HEK293T (cell line): Measurements from ENCODE around the gene NOL4L.
A peak's percentile ranks its signal among the peaks of the same experiment; 100 is the strongest.

ENCODE experiments used
- CTCF ChIA-PET: fragments of 350-600 bp; formaldehyde crosslinking; extraction: SDS; loops from one replicate; lab custom pipeline; 2021; ENCODE audit warnings: antibody characterized with exemption, inconsistent platforms; lab: Yijun Ruan, JAX
- POLR2A ChIA-PET: fragments of 350-600 bp; formaldehyde crosslinking; extraction: SDS; loops from one replicate; lab custom pipeline; 2020; ENCODE audit warnings: antibody characterized with exemption, inconsistent platforms; lab: Yijun Ruan, JAX
- DNase-seq: peaks from one replicate; pipeline ENCODE4 v3.0.0; 2012; ENCODE audit warnings: mixed read lengths; ENCODE audit errors: extremely low spot score
- ARNT ChIP-seq: fragments of 450-650 bp; IDR thresholded peaks from 2 replicates; pipeline ENCODE4 v1.6.1; 2017; ENCODE audit warnings: mild to moderate bottlenecking
- BHLHE40 ChIP-seq: fragments of 450-650 bp; IDR thresholded peaks from 2 replicates; pipeline ENCODE4 v1.6.1; 2016; ENCODE audit warnings: mild to moderate bottlenecking, moderate library complexity, borderline replicate concordance
- CTBP1 ChIP-seq: fragments of 450-650 bp; IDR thresholded peaks from 2 replicates; pipeline ENCODE4 v1.6.1; 2016; ENCODE audit warnings: borderline replicate concordance
- ELF4 ChIP-seq: fragments of 450-650 bp; IDR thresholded peaks from 2 replicates; pipeline ENCODE4 v1.6.1; 2017; ENCODE audit warnings: antibody characterized with exemption
- FOXA1 ChIP-seq: fragments of 450-650 bp; IDR thresholded peaks from 2 replicates; pipeline ENCODE4 v1.6.1; 2016; ENCODE audit warnings: mild to moderate bottlenecking
- FOXK2 ChIP-seq: fragments of 450-650 bp; IDR thresholded peaks from 2 replicates; pipeline ENCODE4 v1.6.1; 2016; ENCODE audit warnings: mild to moderate bottlenecking
- FOXM1 ChIP-seq: fragments of 450-650 bp; IDR thresholded peaks from 2 replicates; pipeline ENCODE4 v1.6.1; 2017; ENCODE audit warnings: mild to moderate bottlenecking, borderline replicate concordance
- HDGF ChIP-seq: fragments of 450-650 bp; IDR thresholded peaks from 2 replicates; pipeline ENCODE4 v1.6.1; 2017; ENCODE audit warnings: antibody characterized with exemption, borderline replicate concordance
- L3MBTL2 ChIP-seq: fragments of 450-650 bp; conservative IDR thresholded peaks from 2 replicates; pipeline ENCODE4 v1.6.1; 2016; ENCODE audit warnings: mild to moderate bottlenecking
- LEF1 ChIP-seq: fragments of 450-650 bp; IDR thresholded peaks from 2 replicates; pipeline ENCODE4 v1.6.1; 2017; ENCODE audit warnings: mild to moderate bottlenecking, borderline replicate concordance
- NFRKB ChIP-seq: fragments of 450-650 bp; IDR thresholded peaks from 2 replicates; pipeline ENCODE4 v1.6.1; 2016; ENCODE audit warnings: mild to moderate bottlenecking, moderate library complexity
- SP1 ChIP-seq: fragments of 450-650 bp; IDR thresholded peaks from 2 replicates; pipeline ENCODE4 v1.6.1; 2017
- SUZ12 ChIP-seq: fragments of 450-650 bp; IDR thresholded peaks from 2 replicates; pipeline ENCODE4 v1.6.1; 2016; ENCODE audit warnings: mild to moderate bottlenecking
- TARDBP ChIP-seq: fragments of 450-650 bp; IDR thresholded peaks from 2 replicates; pipeline ENCODE4 v1.6.1; 2016
- ZNF384 ChIP-seq: fragments of 450-650 bp; IDR thresholded peaks from 2 replicates; pipeline ENCODE4 v1.6.1; 2016
- TF ChIP-seq, protein P1 (sequence below): fragments of 450-650 bp; IDR thresholded peaks from 2 replicates; pipeline ENCODE4 v1.6.1; 2016

Gene NOL4L

DNA sequence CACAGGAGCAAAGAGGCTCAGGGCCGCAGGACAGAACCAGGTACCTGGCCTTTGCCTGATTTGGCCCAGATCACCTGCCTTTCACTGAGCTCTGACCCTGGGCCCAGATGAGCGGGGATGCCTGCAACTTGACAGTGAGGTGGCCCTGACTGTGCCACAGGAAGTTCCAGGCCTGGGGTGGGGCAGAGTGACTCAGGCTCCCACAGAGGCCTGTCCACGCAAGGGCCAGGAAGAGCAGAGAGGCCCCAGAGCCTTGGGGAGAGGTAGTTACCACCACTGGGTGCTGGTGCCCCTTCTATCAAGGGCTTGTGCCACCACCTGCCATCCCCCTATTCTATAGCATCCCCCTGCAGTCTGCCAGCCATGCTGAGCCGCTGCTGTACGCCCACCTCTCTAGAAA, 4.1 kb upstream of the NOL4L start:
- CTCF ChIA-PET = no interaction called here
- DNase-seq = no peak
- POLR2A ChIA-PET = no interaction called here
- no peak for TF ChIP-seq FOXM1
- TF ChIP-seq CTBP1 = no peak
- no peak for TF ChIP-seq ARNT
- no peak for TF ChIP-seq FOXA1
- TF ChIP-seq, protein P1, sequence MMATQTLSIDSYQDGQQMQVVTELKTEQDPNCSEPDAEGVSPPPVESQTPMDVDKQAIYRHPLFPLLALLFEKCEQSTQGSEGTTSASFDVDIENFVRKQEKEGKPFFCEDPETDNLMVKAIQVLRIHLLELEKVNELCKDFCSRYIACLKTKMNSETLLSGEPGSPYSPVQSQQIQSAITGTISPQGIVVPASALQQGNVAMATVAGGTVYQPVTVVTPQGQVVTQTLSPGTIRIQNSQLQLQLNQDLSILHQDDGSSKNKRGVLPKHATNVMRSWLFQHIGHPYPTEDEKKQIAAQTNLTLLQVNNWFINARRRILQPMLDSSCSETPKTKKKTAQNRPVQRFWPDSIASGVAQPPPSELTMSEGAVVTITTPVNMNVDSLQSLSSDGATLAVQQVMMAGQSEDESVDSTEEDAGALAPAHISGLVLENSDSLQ = no peak
- TF ChIP-seq HDGF = no peak

DNA sequence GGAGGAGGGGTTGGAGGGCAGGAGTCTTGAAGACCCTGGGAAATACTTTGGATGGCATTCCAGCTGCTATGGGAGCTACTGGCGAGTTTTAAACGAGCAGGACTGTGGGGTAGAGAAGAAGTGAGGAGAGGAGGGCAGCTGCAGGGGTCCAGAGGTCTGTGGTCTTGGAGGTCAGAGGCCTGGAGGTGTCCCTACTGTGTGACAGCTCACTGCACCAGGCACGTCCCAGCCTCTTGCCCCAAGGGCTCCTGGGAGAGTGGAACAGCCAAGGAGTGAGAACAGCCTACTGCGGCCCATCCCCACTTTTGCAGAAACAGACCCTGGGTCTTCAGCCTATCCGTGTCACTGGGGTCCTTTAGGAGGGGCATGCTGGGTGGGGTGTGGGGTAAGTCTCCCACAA, 2.9 kb upstream of the NOL4L start:
- CTCF ChIA-PET = interaction anchor here (0.5 kb wide), 1 partner anchor 242 kb away, joined by 3 read pairs; no protein-coding TSS in a partner anchor
- POLR2A ChIA-PET = no interaction called here
- no peak for TF ChIP-seq FOXM1
- TF ChIP-seq HDGF = no peak
- TF ChIP-seq BHLHE40 = no peak
- TF ChIP-seq FOXK2 = no peak
- TF ChIP-seq SP1 = no peak
- no peak for TF ChIP-seq ARNT
- TF ChIP-seq ELF4 = no peak
- no peak for TF ChIP-seq FOXA1
- DNase-seq = no peak

DNA sequence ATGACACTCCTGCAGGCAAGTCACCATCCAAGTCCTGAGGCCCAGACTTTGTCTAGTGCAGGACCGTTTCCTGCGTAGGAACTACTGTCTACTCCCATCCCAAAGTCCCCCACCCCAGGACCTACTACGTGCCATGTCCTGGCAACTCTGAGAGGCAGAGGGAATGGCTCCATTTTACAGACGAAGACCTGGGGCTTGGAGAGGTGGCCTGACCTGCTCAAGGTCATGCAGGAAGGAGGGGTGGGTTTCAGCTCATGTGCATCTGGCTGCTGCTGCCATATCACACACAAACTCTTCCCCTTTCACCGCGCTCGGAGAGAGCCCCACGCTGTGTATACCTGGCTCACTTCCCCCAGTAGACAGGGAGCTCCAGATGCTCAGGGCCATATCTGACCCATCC, 1.2 kb upstream of the NOL4L start:
- ChIA-PET CTCF (interaction anchor here (0.5 to 1.6 kb wide), 2 partner anchors 9 to 51 kb away, joined by 3 to 5 read pairs; no protein-coding TSS in a partner anchor), POLR2A (interaction anchor here (1.0 kb wide), 1 partner anchor 79 kb away, joined by 3 read pairs; no protein-coding TSS in a partner anchor)
- no peak for DNase-seq
- TF ChIP-seq CTBP1 = no peak
- TF ChIP-seq ZNF384 = no peak
- TF ChIP-seq BHLHE40 = no peak
- TF ChIP-seq, protein P1 = no peak
- TF ChIP-seq ELF4 = no peak
- TF ChIP-seq L3MBTL2 = no peak
- TF ChIP-seq FOXK2 = no peak
- TF ChIP-seq NFRKB = no peak
- no peak for TF ChIP-seq SP1
- no peak for TF ChIP-seq HDGF
- TF ChIP-seq TARDBP = no peak

DNA sequence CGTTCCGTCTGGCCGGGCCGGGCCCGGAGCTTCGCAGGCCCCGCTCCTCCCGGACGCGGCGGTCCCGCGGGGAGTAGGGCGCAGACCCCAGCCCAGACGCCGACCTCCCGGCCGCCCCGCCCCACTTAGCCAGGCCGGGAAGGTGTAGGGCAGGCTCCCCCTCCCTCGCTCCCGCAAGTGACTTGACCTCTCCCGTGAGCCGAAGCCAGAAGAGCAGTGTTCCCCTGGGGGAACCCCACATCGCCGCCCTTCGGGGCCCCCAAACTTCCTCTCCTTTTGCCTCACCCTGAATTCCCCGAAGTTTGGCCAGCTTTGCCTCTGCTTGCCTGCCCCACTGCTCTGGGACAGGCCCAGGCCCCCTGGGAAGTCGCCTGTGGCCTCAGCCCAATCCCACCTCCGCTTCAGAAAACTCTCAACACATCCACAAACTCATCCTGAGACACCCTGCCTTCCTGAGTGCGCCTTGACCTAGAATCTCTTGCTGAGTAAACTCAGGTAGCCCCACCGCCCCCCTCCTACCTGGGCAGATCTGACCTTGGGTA, 524 bp upstream of the NOL4L start:
- ChIA-PET CTCF (no interaction called here), POLR2A (no interaction called here)
- no peak for TF ChIP-seq SUZ12
- no peak for TF ChIP-seq BHLHE40
- TF ChIP-seq FOXM1 = no peak
- no peak for TF ChIP-seq LEF1
- no peak for DNase-seq

DNA sequence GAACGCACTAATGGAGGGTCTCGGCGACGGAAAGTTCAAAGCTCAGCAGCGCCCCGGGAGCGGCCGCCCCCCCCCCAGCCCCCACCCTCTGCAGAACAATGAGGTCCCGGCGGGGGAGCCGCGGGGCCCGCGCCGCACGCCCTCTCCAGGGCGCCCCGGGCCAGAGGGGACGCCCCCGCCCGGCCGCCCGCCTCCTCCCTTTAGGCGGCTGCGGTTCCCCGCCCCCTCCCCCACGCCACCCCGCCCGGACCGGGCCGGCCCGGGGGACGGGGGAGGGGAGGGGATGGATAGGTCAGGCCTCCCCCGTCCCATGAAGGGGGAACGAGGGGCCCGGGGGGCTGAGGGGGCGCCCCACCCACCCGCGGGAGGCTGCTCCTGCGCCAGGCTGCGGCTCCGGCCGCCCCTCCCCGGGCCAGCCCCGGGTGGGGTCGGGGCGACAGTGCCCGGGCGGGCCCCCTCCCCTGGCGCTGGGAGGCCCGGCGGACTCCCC, 1.5 kb downstream of the NOL4L start:
- ChIA-PET CTCF (no interaction called here), POLR2A (no interaction called here)
- no peak for DNase-seq
- TF ChIP-seq SP1 (no peak), FOXM1 (no peak), TARDBP (no peak), CTBP1 (no peak), FOXA1 (no peak), BHLHE40 (no peak), FOXK2 (no peak), L3MBTL2 (no peak), NFRKB (no peak), ELF4 (no peak), LEF1 (no peak), ZNF384 (no peak), SUZ12 (no peak)
- TF ChIP-seq, protein P1 = no peak

DNA sequence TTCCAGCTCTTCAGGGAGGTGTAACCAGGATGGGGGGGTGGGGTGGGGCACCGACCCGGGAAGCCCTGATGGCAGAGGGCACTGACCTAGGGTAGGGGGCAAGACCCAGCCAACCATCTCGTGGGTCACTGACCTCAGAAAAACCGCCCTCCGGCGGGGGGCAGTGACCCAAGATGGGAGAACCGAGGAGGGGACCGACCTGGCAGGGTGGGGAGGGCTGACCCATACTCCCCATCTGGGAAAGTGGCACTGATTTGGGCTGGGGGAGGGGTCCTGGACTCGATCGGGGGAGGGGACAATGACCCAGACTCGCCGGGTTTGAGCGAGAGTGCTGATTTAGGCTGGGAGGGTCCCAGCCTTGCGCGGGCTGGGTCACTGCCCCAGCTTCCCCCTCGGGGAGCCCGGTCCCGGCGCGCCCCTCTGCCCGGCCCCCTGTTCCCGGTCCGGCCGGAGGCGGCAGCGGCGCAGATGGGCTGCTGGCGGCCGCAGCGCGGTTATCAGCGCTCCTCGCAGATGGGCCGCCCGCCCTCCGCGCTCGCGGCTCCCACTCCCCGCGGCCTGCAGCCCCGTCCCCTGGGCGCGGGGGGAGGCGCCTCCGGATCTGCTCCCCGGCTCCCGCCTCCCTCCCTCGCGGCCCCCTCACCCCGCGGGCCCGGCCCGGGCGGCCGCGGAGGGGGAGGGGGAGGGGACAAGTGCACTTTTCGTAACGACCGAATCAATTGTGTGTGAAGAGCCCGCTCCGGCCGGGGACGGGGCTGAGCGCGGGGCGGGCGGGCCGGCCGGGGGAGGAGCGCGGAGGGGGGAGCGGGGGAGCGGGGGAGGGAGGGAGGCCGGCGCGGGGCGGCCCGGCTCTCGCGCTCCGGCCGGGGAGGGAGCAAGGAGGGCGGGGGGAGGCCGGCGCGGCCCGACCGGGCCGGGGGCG, 2.2 kb downstream of the NOL4L start:
- TF ChIP-seq, protein P1 = no peak
- TF ChIP-seq ARNT (no peak), SP1 (no peak), LEF1 (no peak), ELF4 (no peak), ZNF384 (no peak), FOXM1 (no peak), FOXK2 (no peak), L3MBTL2 (no peak), BHLHE40 (no peak), FOXA1 (no peak), CTBP1 (no peak), SUZ12 (no peak), HDGF (no peak), TARDBP (no peak), NFRKB (no peak)

More for the DNA sequence above, 2.2 kb downstream of the NOL4L start:
- CTCF ChIA-PET = no interaction called here
- peak; percentile 50 for DNase-seq
- POLR2A ChIA-PET = no interaction called here
